HCT116 (cell line): ENCODE measurements around the gene ALOX12B. TPM values are rescaled to one million over a fixed set of nuclear protein-coding genes. Genes with fewer than 3 reads are reported as not detected.

ENCODE experiments used
- ATAC-seq: fragments of 200-7000 bp; cut with Tn5 transposase; 2 replicates; pipeline ENCODE4 v1.9.1; 2020; ENCODE audit warnings: mild to moderate bottlenecking, moderate library complexity
- BruUV-seq: library from RNA; stranded (reverse); fragments of 400-500 nt; replicated peaks from 2 replicates; lab custom pipeline; 2021; lab: Mats Ljungman, UMichigan
- CTCF ChIA-PET: fragments of 300-600 bp; sonication (Branson Sonifier 250); formaldehyde crosslinking; loops from one replicate; lab custom pipeline; 2021; ENCODE audit warnings: antibody characterized with exemption; lab: Charles Lee
- POLR2A ChIA-PET: fragments of 300-600, 350-600 bp; sonication (Branson Sonifier 250); formaldehyde crosslinking; loops from one replicate; lab custom pipeline; 2021; ENCODE audit warnings: antibody characterized with exemption; lab: Charles Lee
- RAD21 ChIA-PET, 2 experiments: fragments of 300-600 bp; sonication (Branson Sonifier 250); formaldehyde crosslinking; loops; one replicate each; lab custom pipeline; 2023; ENCODE audit warnings: low total read pairs in 2 of 2; ENCODE audit not compliant: uncharacterized antibody in 2 of 2, unreplicated experiment in 2 of 2, low non-redundant PET in 1 of 2; lab: Charles Lee
- DNase-seq: peaks from one replicate; pipeline ENCODE4 v3.0.0-alpha.2; 2010; ENCODE audit warnings: low read depth, low spot score
- H2AFZ ChIP-seq: fragments of 200-600 bp; shearing (Covaris generic), sonication (generic); 2 replicates; pipeline ENCODE4 v1.6.1; 2017; ENCODE audit warnings: low read depth, mixed run types, mixed read lengths, antibody characterized with exemption, low read length; ENCODE audit not compliant: poor library complexity, severe bottlenecking
- H3K27ac ChIP-seq: 2 replicates; pipeline ENCODE4 v1.5.1; 2012; ENCODE audit warnings: low read depth, low read length
- H3K27me3 ChIP-seq: fragments of 200-600 bp; sonication (generic); 2 replicates; pipeline ENCODE4 v1.6.1; 2016; ENCODE audit warnings: mixed run types, low read length, mixed read lengths; ENCODE audit not compliant: insufficient read depth
- H3K36me3 ChIP-seq, 2 experiments: fragments of 200-500 bp in 1 of 2; fragments of 200-600 bp in 1 of 2; sonication (Bioruptor generic) in 1 of 2; sonication (generic) in 1 of 2; 2 replicates each; pipeline versions ENCODE4 v1.5.1 to v1.6.1; 2014 to 2016; ENCODE audit warnings: low read length in 2 of 2, inconsistent platforms in 1 of 2, mixed read lengths in 1 of 2, mixed run types in 1 of 2; ENCODE audit not compliant: insufficient read depth in 2 of 2, control insufficient read depth in 1 of 2
- H3K4me1 ChIP-seq, 2 experiments: fragments of 200-600 bp in 1 of 2; sonication (generic) in 1 of 2; 2 replicates each; pipeline versions ENCODE4 v1.5.1 to v1.6.1; 2012 to 2017; ENCODE audit warnings: low read length in 2 of 2, inconsistent platforms in 1 of 2, mild to moderate bottlenecking in 1 of 2, mixed read lengths in 1 of 2, mixed run types in 1 of 2, moderate library complexity in 1 of 2; ENCODE audit not compliant: insufficient read depth in 2 of 2, control insufficient read depth in 1 of 2
- H3K4me2 ChIP-seq: fragments of 200-600 bp; sonication (generic); 2 replicates; pipeline ENCODE4 v1.6.1; 2017; ENCODE audit warnings: mixed run types, low read length, mixed read lengths
- H3K4me3 ChIP-seq, 2 experiments: fragments of 200-600 bp in 1 of 2; sonication (generic) in 1 of 2; replicated peaks in 1 of 2; 2 replicates each; pipeline ENCODE4 v1.5.1; 2011 to 2016; ENCODE audit warnings: low read length in 2 of 2, control low read depth in 1 of 2, low read depth in 1 of 2, mild to moderate bottlenecking in 1 of 2, mixed read lengths in 1 of 2, mixed run types in 1 of 2
- H3K79me2 ChIP-seq: fragments of 200-600 bp; sonication (generic); 2 replicates; pipeline ENCODE4 v1.6.1; 2017; ENCODE audit warnings: mild to moderate bottlenecking, mixed run types, low read length, moderate library complexity, mixed read lengths; ENCODE audit not compliant: insufficient read depth
- H3K9ac ChIP-seq: fragments of 200-600 bp; sonication (generic); 2 replicates; pipeline ENCODE4 v1.6.1; 2016; ENCODE audit warnings: low read length, mixed read lengths
- H3K9me2 ChIP-seq: fragments of 200-600 bp; sonication (generic), shearing (Covaris generic); 2 replicates; pipeline ENCODE4 v1.6.1; 2017; ENCODE audit warnings: mixed run types, mild to moderate bottlenecking, moderate library complexity; ENCODE audit not compliant: insufficient read depth
- H3K9me3 ChIP-seq, 2 experiments: fragments of 200-500 bp in 1 of 2; fragments of 200-600 bp in 1 of 2; sonication (Bioruptor generic) in 1 of 2; sonication (generic) in 1 of 2; 2 replicates each; pipeline ENCODE4 v1.6.1; 2014 to 2017; ENCODE audit warnings: low read length in 2 of 2, mixed read lengths in 2 of 2, inconsistent platforms in 1 of 2, low read depth in 1 of 2, mild to moderate bottlenecking in 1 of 2, mixed run types in 1 of 2, moderate library complexity in 1 of 2; ENCODE audit not compliant: control insufficient read depth in 1 of 2, insufficient read depth in 1 of 2
- H4K20me1 ChIP-seq: fragments of 200-600 bp; sonication (generic), shearing (Covaris generic); 2 replicates; pipeline ENCODE4 v1.6.1; 2017; ENCODE audit warnings: mixed run types, mild to moderate bottlenecking, moderate library complexity; ENCODE audit not compliant: insufficient read depth
- CBX3 ChIP-seq: IDR thresholded peaks from 2 replicates; pipeline ENCODE4 v1.6.1; 2012; ENCODE audit warnings: low read depth
- EGR1 ChIP-seq: IDR thresholded peaks from 2 replicates; pipeline ENCODE4 v1.6.1; 2012; ENCODE audit warnings: low read depth
- EZH2 ChIP-seq: fragments of 200-600 bp; sonication (generic); IDR thresholded peaks from 2 replicates; pipeline ENCODE4 v1.6.1; 2017; ENCODE audit warnings: antibody characterized with exemption, mixed run types
- FOSL1 ChIP-seq: IDR thresholded peaks from 2 replicates; pipeline ENCODE4 v1.6.1; 2012; ENCODE audit warnings: low read depth
- POLR2A ChIP-seq: IDR thresholded peaks from 2 replicates; pipeline ENCODE4 v1.7.0; 2011; ENCODE audit warnings: borderline replicate concordance; ENCODE audit not compliant: insufficient read depth, insufficient read length; ENCODE audit errors: extremely low read depth
- POLR2AphosphoS5 ChIP-seq: IDR thresholded peaks from 2 replicates; pipeline ENCODE4 v1.6.1; 2011; ENCODE audit warnings: mild to moderate bottlenecking, low read depth, low read length, moderate library complexity
- RAD21 ChIP-seq: IDR thresholded peaks from 2 replicates; pipeline ENCODE4 v1.6.1; 2012; ENCODE audit warnings: low read depth, mild to moderate bottlenecking
- SP1 ChIP-seq: IDR thresholded peaks from 2 replicates; pipeline ENCODE4 v1.6.1; 2012; ENCODE audit warnings: low read depth
- SRF ChIP-seq: IDR thresholded peaks from 2 replicates; pipeline ENCODE4 v1.6.1; 2012; ENCODE audit warnings: low read depth
- TCF7L2 ChIP-seq: IDR thresholded peaks from 2 replicates; pipeline ENCODE4 v1.7.0; 2011; ENCODE audit warnings: borderline replicate concordance, inconsistent platforms; ENCODE audit not compliant: insufficient read depth, insufficient read length; ENCODE audit errors: extremely low read depth
- YY1 ChIP-seq: IDR thresholded peaks from 2 replicates; pipeline ENCODE4 v1.6.1; 2011; ENCODE audit warnings: low read length, low read depth, moderate library complexity, mild to moderate bottlenecking; ENCODE audit not compliant: insufficient replicate concordance; ENCODE audit errors: extremely low read depth
- ZFX ChIP-seq: fragments of 450-650 bp; IDR thresholded peaks from 2 replicates; pipeline ENCODE4 v1.6.1; 2017
- intact Hi-C: fragments of 100-400 bp; cut with micrococcal nuclease; formaldehyde crosslinking; loops from 2 replicates; pipeline ENCODE4 v1.10.0; 2022
- total RNA-seq: library from RNA; stranded (reverse); gene quantifications from one replicate; pipeline ENCODE4 v1.2.1, GENCODE V29; 2021; ENCODE audit not compliant: unreplicated experiment
- TF ChIP-seq, protein P1 (sequence below), 3 experiments: fragments of 200-600 bp in 1 of 3; sonication (generic) in 1 of 3; IDR thresholded peaks in 2 of 3; conservative IDR thresholded peaks in 1 of 3; 2 replicates each; pipeline ENCODE4 v1.5.1; 2012 to 2017; ENCODE audit warnings: low read depth in 2 of 3, low read length in 2 of 3, antibody characterized with exemption in 1 of 3, borderline replicate concordance in 1 of 3, control low read depth in 1 of 3, mild to moderate bottlenecking in 1 of 3, mixed read lengths in 1 of 3, mixed run types in 1 of 3, moderate library complexity in 1 of 3; ENCODE audit not compliant: insufficient read depth in 1 of 3
- TF ChIP-seq, protein P2 (sequence below): IDR thresholded peaks from 2 replicates; pipeline ENCODE4 v1.6.1; 2012
- TF ChIP-seq, protein P3 (sequence below): IDR thresholded peaks from 2 replicates; pipeline ENCODE4 v1.6.1; 2011; ENCODE audit warnings: mild to moderate bottlenecking, low read length, moderate library complexity; ENCODE audit not compliant: insufficient replicate concordance; ENCODE audit errors: extremely low read depth

Gene ALOX12B
- total RNA-seq, 1 experiment from 2014 or later, result 3.8 TPM

DNA sequence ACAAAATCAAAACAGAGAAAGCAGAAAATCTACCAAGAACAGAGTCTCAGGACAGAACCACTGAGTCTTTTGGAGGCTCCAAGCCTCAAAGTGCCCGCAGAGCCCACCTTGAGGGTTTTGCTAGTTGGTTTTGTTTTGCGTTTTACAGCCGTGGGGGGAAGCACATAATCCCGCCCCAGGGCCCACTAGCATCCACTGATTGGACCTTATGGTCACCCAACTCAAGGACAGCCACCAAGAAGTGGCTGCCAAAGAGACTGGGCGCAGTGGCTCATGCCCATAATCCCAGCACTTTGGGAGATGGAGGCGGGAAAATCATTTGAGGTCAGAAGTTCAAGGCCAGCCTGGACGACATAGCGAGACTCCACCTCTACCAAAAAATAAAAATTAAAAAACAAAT lies 38.8 kb downstream of the ALOX12B start:
- H3K9ac ChIP-seq, result no peak overlapping the region
- POLR2A ChIA-PET, result interaction anchor here (0.6 kb wide), 1 partner anchor 51 kb away, joined by 3 read pairs; no protein-coding TSS in a partner anchor

DNA sequence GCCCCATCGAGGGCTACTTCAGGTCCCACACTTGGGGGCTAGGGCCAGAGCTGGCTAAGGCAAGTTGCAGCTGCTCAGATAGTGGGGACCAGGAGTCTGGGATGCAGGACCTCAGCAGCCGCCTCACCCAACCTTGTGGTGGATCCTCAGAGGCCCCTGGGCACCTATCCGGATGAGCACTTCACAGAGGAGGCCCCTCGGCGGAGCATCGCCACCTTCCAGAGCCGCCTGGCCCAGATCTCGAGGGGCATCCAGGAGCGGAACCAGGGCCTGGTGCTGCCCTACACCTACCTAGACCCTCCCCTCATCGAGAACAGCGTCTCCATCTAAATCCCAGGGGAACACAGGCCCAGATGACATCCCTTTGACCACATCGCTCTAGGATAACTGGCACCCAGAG lies 39.3 kb downstream of the ALOX12B start:
- Histone ChIP-seq H3K36me3 (no peaks in the 10 kb centered on the region), H2AFZ (no peak overlapping the region), H3K4me2 (no peak overlapping the region), H3K9me3 (no peaks in the 10 kb centered on the region), H3K9ac (no peak overlapping the region), H3K79me2 (no peaks in the 10 kb centered on the region), H3K9me2 (no peaks in the 10 kb centered on the region), H3K27me3 (no peaks in the 10 kb centered on the region), H3K4me3 (no peak overlapping the region), H3K27ac (no peak overlapping the region), H3K4me1 (no peaks in the 10 kb centered on the region), H4K20me1 (no peaks in the 10 kb centered on the region)
- BruUV-seq, result no TSS peak
- no peak for ATAC-seq
- intact Hi-C loops, result no loop called here
- no peak for DNase-seq
- POLR2A ChIA-PET, result no interaction called here
- CTCF ChIA-PET, result no interaction called here
- RAD21 ChIA-PET, result no interaction called here
- no peak for TF ChIP-seq CBX3
- no peak for TF ChIP-seq FOSL1
- no peak for TF ChIP-seq SP1
- TF ChIP-seq, protein P1, sequence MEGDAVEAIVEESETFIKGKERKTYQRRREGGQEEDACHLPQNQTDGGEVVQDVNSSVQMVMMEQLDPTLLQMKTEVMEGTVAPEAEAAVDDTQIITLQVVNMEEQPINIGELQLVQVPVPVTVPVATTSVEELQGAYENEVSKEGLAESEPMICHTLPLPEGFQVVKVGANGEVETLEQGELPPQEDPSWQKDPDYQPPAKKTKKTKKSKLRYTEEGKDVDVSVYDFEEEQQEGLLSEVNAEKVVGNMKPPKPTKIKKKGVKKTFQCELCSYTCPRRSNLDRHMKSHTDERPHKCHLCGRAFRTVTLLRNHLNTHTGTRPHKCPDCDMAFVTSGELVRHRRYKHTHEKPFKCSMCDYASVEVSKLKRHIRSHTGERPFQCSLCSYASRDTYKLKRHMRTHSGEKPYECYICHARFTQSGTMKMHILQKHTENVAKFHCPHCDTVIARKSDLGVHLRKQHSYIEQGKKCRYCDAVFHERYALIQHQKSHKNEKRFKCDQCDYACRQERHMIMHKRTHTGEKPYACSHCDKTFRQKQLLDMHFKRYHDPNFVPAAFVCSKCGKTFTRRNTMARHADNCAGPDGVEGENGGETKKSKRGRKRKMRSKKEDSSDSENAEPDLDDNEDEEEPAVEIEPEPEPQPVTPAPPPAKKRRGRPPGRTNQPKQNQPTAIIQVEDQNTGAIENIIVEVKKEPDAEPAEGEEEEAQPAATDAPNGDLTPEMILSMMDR (IDR thresholded peaks at IDR 0.05 in 2 of 3, conservative IDR thresholded peaks at IDR 0.05 in 1 of 3; ENCODE audit: borderline replicate concordance in 1 of 3, insufficient read depth in 1 of 3, low read depth in 2 of 3, low read length in 2 of 3), result no peak
- no peak for TF ChIP-seq YY1
- no peak for TF ChIP-seq TCF7L2
- TF ChIP-seq, protein P2, sequence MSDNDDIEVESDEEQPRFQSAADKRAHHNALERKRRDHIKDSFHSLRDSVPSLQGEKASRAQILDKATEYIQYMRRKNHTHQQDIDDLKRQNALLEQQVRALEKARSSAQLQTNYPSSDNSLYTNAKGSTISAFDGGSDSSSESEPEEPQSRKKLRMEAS, result no peak
- no peak for TF ChIP-seq EZH2
- TF ChIP-seq ZFX, result no peak
- no peak for TF ChIP-seq RAD21
- TF ChIP-seq POLR2AphosphoS5, result no peak
- TF ChIP-seq EGR1, result no peak

More for the DNA sequence above, 38.8 kb downstream of the ALOX12B start:
- H4K20me1 ChIP-seq, result no peaks in the 10 kb centered on the region
- no peaks in the 10 kb centered on the region for H3K9me2 ChIP-seq
- BruUV-seq, result no TSS peak
- CTCF ChIA-PET, result no interaction called here
- TF ChIP-seq, protein P3, sequence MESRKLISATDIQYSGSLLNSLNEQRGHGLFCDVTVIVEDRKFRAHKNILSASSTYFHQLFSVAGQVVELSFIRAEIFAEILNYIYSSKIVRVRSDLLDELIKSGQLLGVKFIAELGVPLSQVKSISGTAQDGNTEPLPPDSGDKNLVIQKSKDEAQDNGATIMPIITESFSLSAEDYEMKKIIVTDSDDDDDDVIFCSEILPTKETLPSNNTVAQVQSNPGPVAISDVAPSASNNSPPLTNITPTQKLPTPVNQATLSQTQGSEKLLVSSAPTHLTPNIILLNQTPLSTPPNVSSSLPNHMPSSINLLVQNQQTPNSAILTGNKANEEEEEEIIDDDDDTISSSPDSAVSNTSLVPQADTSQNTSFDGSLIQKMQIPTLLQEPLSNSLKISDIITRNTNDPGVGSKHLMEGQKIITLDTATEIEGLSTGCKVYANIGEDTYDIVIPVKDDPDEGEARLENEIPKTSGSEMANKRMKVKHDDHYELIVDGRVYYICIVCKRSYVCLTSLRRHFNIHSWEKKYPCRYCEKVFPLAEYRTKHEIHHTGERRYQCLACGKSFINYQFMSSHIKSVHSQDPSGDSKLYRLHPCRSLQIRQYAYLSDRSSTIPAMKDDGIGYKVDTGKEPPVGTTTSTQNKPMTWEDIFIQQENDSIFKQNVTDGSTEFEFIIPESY, result no peak
- TF ChIP-seq ZFX (no peak), CBX3 (no peak), POLR2A (no peak), POLR2AphosphoS5 (no peak), EZH2 (no peak), SRF (no peak), SP1 (no peak)
- TF ChIP-seq, all 23 proteins: peak for 0
- no peaks in the 10 kb centered on the region for H3K4me1 ChIP-seq
- ATAC-seq (no peak), DNase-seq (no peak)
- no peaks in the 10 kb centered on the region for H3K36me3 ChIP-seq
- no peaks in the 10 kb centered on the region for H3K79me2 ChIP-seq
- H2AFZ ChIP-seq, result no peak overlapping the region
- intact Hi-C loops, result no loop called here
- RAD21 ChIA-PET, result no interaction called here
- H3K4me3 ChIP-seq, result no peak overlapping the region
- H3K4me2 ChIP-seq, result no peak overlapping the region
- H3K9me3 ChIP-seq, result no peaks in the 10 kb centered on the region
- H3K27ac ChIP-seq, result no peak overlapping the region
- H3K27me3 ChIP-seq, result no peaks in the 10 kb centered on the region
